Activated gamma-delta T cell (primary cell): ENCODE measurements around the gene RETREG3.
"Not testable (repeated sequence)": the region's sequence is repeated elsewhere in the genome, so short reads cannot be mapped to it uniquely, and the experiment has no call there.

Source experiments
- DNase-seq: peaks from one replicate; lab custom pipeline; 2025; lab: John Stamatoyannopoulos, UW

RETREG3 gene

DNA sequence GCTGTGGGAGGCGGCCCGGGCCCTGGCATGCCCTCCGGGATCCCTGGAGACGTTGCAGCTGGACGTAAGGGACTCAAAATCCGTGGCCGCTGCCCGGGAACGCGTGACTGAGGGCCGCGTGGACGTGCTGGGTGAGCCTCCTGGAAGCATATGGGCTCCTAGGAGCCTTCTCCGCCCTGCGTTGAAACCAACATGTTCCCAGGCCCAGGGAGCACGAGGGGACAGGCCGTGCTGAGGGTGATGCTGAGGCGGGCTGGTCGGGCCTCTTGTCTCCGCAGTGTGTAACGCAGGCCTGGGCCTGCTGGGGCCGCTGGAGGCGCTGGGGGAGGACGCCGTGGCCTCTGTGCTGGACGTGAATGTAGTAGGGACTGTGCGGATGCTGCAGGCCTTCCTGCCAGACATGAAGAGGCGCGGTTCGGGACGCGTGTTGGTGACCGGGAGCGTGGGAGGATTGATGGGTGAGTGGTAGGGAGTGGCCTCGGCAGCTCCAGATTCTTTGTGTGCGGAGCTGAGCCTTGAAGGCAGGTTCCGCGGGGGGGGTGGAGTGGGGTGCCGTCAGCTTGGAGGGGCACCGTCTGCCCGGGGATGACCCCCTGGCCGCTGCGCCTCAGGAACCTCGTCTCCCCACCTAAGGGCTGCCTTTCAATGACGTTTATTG lies 55.9 kb downstream of the RETREG3 start:
- no peak for DNase-seq

DNA sequence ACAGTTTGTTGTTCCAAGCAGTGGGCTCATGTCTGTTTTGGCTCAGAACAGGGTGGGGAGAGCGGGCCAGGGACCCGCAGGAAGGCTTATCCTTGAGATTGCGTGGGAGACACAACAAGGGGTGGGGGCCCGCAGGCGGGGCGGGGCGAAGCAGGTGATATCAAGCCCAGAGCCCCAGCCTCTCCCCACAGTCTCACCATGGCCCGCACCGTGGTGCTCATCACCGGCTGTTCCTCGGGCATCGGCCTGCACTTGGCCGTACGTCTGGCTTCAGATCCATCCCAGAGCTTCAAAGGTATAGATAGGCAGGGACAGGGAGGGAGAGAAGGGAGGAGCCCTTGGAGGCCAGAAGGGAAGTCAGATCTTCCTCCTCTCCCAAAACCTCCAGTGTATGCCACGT lies 56.4 kb downstream of the RETREG3 start, which contains the start of gene HSD17B1:
Gene HSD17B1 (plus strand): TSS at position 188 of the 400 bp plus-strand sequence. CDS start 11 bp downstream, at position 199.
- not testable (repeated sequence) for DNase-seq

DNA sequence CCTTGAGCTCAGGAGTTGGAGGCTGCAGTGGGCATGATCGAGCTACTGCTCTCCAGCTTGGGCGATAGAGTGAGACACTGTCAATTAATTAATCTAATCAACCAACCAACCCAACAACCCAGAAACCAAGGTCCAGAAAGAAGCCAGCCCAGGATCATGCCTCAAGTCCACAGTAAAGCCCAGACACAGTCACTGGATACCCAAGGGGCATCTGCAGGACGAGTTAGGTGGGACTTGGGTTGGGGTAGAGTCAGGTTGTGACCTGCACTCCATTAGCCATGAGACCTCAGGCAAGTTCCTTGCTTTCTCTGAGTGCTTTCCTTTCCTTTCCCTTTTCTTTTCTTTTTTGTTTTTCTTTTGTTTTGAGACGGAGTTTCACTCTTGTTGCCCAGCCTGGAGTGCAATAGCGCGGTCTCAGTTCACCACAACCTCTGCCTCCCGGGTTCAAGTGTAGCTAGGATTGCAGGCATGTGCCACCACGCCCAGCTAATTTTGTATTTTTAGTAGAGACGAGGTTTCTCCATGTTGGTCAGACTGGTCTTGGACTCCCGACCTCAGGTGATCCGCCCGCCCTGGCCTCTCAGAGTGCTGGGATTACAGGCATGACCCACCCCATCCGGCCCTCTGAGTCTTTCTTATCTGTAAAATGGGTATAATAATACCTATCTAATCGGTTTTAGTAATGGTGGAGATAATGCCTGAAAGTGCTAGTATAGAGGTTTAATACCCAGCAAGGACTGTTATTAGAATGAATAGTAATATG lies 60.0 kb downstream of the RETREG3 start:
- no peak for DNase-seq

- DNase-seq: peak; percentile 41
These were observed 60.9 kb downstream of the RETREG3 start for GRCh38 chr17:42548070-42548837.

- no peak for DNase-seq
These were observed 61.5 kb downstream of the RETREG3 start for GRCh38 chr17:42547698-42548069.

- DNase-seq: no peak
These were observed 62.1 kb downstream of the RETREG3 start for GRCh38 chr17:42547001-42547461.

DNA sequence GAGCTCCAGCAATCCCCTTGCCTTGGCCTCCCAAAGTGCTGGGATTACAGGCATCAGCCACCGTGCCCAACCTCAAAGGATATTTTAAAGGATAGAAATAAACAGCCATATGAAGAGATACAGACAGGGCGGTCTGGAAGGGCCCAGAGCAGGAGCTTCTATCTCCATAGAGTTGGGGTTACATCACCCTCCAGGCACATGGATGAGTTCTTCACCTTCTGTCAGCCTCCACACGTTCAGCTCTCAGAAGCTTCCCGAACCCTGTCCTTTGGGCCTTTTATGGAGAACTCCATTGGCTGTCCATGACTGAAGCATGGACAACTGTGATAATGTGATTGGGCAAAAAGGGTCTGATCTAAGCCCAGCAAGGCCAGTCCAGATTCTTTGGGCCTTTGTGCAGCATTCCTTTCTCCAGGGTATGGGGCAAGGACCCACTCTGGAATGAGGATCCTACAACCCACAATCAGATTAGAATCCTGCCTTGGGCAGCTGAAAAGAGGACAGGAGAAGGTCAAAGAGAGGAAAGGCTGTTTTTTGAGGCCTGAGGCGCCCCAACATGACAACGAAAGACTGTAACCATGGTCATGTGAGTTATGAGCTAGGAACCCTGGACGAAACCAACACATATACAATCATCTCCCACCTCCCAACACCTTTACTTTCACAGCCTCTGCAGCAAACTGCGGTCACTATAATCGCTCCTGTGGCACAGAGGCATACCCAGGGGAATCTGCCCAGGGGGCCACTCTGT lies 63.2 kb downstream of the RETREG3 start:
- not testable (repeated sequence) for DNase-seq

GRCh38 chr17:42544874-42545283 lies 64.3 kb downstream of the RETREG3 start:
- DNase-seq: no peak

DNA sequence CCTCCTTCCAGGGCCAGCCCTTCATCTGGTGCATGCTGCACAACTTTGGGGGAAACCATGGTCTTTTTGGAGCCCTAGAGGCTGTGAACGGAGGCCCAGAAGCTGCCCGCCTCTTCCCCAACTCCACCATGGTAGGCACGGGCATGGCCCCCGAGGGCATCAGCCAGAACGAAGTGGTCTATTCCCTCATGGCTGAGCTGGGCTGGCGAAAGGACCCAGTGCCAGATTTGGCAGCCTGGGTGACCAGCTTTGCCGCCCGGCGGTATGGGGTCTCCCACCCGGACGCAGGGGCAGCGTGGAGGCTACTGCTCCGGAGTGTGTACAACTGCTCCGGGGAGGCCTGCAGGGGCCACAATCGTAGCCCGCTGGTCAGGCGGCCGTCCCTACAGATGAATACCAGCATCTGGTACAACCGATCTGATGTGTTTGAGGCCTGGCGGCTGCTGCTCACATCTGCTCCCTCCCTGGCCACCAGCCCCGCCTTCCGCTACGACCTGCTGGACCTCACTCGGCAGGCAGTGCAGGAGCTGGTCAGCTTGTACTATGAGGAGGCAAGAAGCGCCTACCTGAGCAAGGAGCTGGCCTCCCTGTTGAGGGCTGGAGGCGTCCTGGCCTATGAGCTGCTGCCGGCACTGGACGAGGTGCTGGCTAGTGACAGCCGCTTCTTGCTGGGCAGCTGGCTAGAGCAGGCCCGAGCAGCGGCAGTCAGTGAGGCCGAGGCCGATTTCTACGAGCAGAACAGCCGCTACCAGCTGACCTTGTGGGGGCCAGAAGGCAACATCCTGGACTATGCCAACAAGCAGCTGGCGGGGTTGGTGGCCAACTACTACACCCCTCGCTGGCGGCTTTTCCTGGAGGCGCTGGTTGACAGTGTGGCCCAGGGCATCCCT lies 65.7 kb downstream of the RETREG3 start:
- DNase-seq: no peak

DNA sequence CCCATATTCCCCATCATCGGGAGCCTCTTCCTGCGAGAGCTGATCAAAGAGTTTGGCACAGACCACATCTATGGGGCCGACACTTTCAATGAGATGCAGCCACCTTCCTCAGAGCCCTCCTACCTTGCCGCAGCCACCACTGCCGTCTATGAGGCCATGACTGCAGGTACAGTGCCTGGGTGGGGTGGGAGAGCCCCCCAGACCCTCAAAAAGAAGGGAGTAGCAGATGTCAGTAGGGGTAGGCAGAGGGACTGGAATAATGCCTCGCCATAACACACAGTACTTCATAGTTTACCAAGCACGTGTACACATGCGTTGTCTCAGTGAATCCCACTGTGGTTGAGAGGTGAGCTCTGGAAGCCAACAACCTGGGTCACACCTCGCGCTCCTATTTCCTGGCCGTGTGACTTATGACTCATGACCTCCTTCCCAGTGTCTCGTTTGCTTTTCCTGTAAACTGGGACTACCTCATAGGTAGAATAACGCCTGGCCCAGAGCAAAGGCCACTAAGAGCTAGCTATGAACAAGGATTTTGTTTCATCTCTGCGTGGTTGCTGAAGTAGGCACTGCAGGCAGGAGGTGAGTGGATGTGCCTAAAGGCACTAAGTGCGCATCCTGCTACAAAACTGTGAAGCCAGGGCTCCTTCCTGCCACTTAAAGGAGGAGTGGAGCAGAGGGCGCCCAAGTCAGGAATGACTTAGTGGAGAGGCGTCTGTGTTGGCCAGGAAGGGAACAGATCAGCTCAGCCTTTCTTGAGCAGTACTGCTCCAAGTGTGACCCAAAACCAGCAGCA lies 67.9 kb downstream of the RETREG3 start:
- no peak for DNase-seq

GRCh38 chr17:42540558-42540957 lies 68.6 kb downstream of the RETREG3 start:
- DNase-seq: not testable (repeated sequence)

DNA sequence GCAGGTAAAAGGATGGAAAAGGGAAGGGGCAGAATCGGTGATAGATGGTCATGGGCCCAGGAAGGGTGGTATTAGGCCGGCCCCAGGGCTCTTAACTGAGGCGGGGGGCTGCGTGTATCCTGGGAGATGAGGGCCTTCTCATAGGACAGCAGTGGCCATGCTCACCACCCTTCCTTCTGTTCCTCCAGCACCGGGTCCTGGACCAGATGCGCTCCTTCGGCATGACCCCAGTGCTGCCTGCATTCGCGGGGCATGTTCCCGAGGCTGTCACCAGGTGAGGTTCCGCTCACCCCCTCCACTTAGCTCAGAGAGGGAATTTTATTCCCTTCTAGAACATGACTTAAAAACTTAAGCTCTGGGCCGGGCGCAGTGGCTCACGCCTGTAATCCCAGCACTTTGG lies 70.7 kb downstream of the RETREG3 start:
- no peak for DNase-seq

DNA sequence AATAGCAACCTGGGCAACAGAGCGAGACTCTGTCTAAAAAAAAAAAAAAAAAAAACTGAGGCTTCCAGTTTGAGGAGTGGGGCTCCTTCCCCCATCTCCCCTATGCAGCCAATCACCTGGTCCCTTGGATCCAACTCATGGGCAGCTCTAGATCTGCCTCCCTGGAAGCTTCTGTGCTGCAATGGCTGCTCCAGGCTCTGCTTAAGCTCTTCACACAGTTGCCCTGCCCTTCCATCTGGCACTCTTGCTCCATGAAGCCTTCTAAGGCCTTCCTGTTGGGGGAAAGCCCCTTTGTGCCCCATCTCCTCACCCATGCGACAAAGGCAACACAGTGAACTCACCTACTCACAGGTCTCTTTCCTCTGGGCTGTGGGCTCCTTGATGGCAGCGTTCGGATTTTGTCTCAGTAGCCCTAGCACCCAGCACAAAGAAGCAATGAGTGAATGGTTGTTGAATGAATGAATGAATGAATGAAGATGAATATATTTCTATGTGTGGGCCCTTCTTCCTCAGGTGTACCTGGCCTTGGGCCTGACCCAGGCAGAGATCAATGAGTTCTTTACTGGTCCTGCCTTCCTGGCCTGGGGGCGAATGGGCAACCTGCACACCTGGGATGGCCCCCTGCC lies 71.2 kb downstream of the RETREG3 start:
- DNase-seq: no peak

DNA sequence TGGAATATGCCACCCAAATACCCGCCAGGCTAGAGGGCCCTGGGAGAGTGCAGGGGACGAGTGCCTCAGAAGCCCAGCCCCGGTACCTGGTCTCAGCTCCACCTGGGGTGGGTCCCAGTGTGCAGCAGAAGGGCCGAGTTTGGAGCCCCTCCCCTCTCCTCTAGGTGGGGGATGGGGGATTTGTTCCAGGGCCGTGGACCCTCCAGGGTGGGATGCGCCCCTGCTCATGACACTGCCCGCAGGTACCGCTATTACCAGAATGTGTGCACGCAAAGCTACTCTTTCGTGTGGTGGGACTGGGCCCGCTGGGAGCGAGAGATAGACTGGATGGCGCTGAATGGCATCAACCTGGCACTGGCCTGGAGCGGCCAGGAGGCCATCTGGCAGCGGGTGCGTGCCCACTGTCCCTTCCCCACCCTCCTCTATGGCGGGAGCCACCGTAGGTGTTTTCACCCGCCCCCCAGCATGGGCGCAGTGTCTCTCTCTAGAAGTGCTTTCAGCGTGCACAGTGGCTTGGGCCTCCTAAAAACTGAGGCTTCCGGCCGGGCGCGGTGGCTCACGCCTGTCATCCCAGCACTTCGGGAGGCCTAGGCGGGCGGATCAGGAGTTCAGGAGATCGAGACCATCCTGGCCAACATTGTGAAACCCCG lies 71.9 kb downstream of the RETREG3 start:
- DNase-seq: no peak

DNA sequence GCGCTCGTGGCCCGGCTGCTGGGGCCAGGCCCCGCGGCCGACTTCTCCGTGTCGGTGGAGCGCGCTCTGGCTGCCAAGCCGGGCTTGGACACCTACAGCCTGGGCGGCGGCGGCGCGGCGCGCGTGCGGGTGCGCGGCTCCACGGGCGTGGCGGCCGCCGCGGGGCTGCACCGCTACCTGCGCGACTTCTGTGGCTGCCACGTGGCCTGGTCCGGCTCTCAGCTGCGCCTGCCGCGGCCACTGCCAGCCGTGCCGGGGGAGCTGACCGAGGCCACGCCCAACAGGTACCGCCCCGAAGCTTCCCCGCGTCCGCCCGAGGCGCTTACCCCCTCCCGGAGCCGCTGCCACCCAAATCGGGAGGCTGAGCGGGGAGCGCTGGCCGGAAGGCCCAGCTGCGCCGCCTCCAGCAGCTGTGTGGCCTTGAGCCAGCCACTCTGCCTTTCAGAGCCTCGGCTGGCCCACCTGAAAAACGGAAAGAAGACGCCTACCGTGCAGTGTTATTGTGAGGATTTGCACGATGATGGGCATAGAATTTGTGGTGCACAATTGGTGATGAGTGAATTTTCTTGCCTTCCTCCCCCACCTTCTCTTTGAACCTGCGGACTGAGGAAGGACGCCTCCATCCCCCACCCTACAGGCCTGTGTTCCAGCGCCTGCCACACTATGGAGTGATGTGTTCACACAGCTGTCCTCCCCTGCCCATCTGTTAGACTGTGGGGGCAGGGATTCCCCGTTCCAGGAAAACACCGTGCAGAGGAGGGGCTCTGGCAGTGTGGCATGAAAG lies 72.6 kb downstream of the RETREG3 start:
- peak; percentile 47 for DNase-seq

GRCh38 chr17:42536048-42536371 lies 73.2 kb downstream of the RETREG3 start, which contains the start of gene NAGLU:
TSS of gene NAGLU (plus strand) at chr17:42536241. CDS start at chr17:42536273, 32 bp downstream.
- DNase-seq: peak; percentile 76

GRCh38 chr17:42535155-42536047 lies 73.8 kb downstream of the RETREG3 start:
- no peak for DNase-seq
